OCI-LY7 (cell line): Measurements from ENCODE around the gene DNAJC25.
"Not testable (repeated sequence)": the region's sequence is repeated elsewhere in the genome, so short reads cannot be mapped to it uniquely, and the experiment has no call there.

Experiments
- CTCF ChIP-seq: fragments of 200-600 bp; sonication (generic); conservative IDR thresholded peaks from 2 replicates; pipeline ENCODE4 v1.5.1; 2014; ENCODE audit warnings: mild to moderate bottlenecking, antibody characterized with exemption, low read length, moderate library complexity, mixed read lengths
- EZH2phosphoT487 ChIP-seq: fragments of 200-600 bp; sonication (generic); IDR thresholded peaks from 2 replicates; pipeline ENCODE4 v1.6.1; 2018; ENCODE audit warnings: low read depth, borderline replicate concordance, mild to moderate bottlenecking, mixed run types, antibody characterized with exemption, low read length, moderate library complexity, mixed read lengths

GRCh38 chr9:111617349-111617748 is 13.8 kb upstream of the DNAJC25 start:
- TF ChIP-seq CTCF, EZH2phosphoT487: not testable (repeated sequence)
